NCI-H146 (cell line): ENCODE results near the gene ZNF385B.
"Not testable (repeated sequence)": the region's sequence is repeated elsewhere in the genome, so short reads cannot be mapped to it uniquely, and the experiment has no call there.

ENCODE experiments used
- DNase-seq: peaks from one replicate; lab custom pipeline; 2025; lab: John Stamatoyannopoulos, UW

The ZNF385B gene

GRCh38 chr2:179631769-179632385 lies 229.5 kb downstream of the ZNF385B start:
- not testable (repeated sequence) for DNase-seq

GRCh38 chr2:179629776-179630175 lies 231.6 kb downstream of the ZNF385B start:
- not testable (repeated sequence) for DNase-seq

GRCh38 chr2:179626261-179626660 lies 235.2 kb downstream of the ZNF385B start:
- no peak for DNase-seq

- DNase-seq, result no peak
Measured at GRCh38 chr2:179622635-179623300, 238.6 kb downstream of the ZNF385B start.

- DNase-seq, result no peak
Measured at GRCh38 chr2:179622112-179622511, 239.3 kb downstream of the ZNF385B start.

GRCh38 chr2:179619947-179620467 lies 241.4 kb downstream of the ZNF385B start:
- DNase-seq, result no peak

- DNase-seq, result no peak
Measured at GRCh38 chr2:179614121-179614520, 247.3 kb downstream of the ZNF385B start.

- no peak for DNase-seq
Measured at GRCh38 chr2:179613701-179614100, 247.7 kb downstream of the ZNF385B start.

GRCh38 chr2:179613299-179613651 lies 248.1 kb downstream of the ZNF385B start:
- DNase-seq, result no peak

- DNase-seq, result no peak
Measured at GRCh38 chr2:179612591-179613298, 248.7 kb downstream of the ZNF385B start.

- DNase-seq, result no peak
Measured at GRCh38 chr2:179612108-179612507, 249.3 kb downstream of the ZNF385B start.

GRCh38 chr2:179606141-179606540 lies 255.3 kb downstream of the ZNF385B start:
- no peak for DNase-seq

GRCh38 chr2:179605341-179605740 lies 256.1 kb downstream of the ZNF385B start:
- DNase-seq, result no peak

GRCh38 chr2:179604598-179604997 lies 256.8 kb downstream of the ZNF385B start:
- no peak for DNase-seq

GRCh38 chr2:179602452-179602851 lies 259.0 kb downstream of the ZNF385B start:
- DNase-seq, result no peak

- no peak for DNase-seq
Measured at GRCh38 chr2:179596018-179596417, 265.4 kb downstream of the ZNF385B start.

- no peak for DNase-seq
Measured at GRCh38 chr2:179595284-179595683, 266.1 kb downstream of the ZNF385B start.

- DNase-seq, result no peak
Measured at GRCh38 chr2:179594268-179595112, 266.9 kb downstream of the ZNF385B start.

- no peak for DNase-seq
Measured at GRCh38 chr2:179593323-179593722, 268.1 kb downstream of the ZNF385B start.

GRCh38 chr2:179592167-179592936 lies 269.1 kb downstream of the ZNF385B start:
- DNase-seq, result no peak

GRCh38 chr2:179591690-179592089 lies 269.7 kb downstream of the ZNF385B start:
- no peak for DNase-seq
